T-helper 1 cell treated with Interleukin-12 subunit alpha and Interleukin-12 subunit beta and Interleukin-4 antibody, amounts not matched to agents 30 μg/mL and 1 μg/mL, for 36 hours (primary cell): ENCODE measurements around the gene PET100.
"Not testable (repeated sequence)": the region's sequence is repeated elsewhere in the genome, so short reads cannot be mapped to it uniquely, and the experiment has no call there.

ENCODE experiments used
- H3K27ac Mint-ChIP-seq: one replicate; pipeline ENCODE4 v1.8.0; 2021; ENCODE audit warnings: mild to moderate bottlenecking, mixed read lengths
- H3K27me3 Mint-ChIP-seq: one replicate; pipeline ENCODE4 v1.8.0; 2021; ENCODE audit warnings: low read depth, mixed read lengths
- H3K36me3 Mint-ChIP-seq: one replicate; pipeline ENCODE4 v1.8.0; 2021; ENCODE audit warnings: low read depth, mixed read lengths
- H3K4me1 Mint-ChIP-seq: one replicate; pipeline ENCODE4 v1.8.0; 2021; ENCODE audit warnings: low read depth, mixed read lengths
- H3K4me3 Mint-ChIP-seq: one replicate; pipeline ENCODE4 v1.8.0; 2021; ENCODE audit warnings: mild to moderate bottlenecking, moderate library complexity, mixed read lengths
- H3K9me3 Mint-ChIP-seq: one replicate; pipeline ENCODE4 v1.8.0; 2021; ENCODE audit warnings: mixed read lengths

Gene PET100

DNA sequence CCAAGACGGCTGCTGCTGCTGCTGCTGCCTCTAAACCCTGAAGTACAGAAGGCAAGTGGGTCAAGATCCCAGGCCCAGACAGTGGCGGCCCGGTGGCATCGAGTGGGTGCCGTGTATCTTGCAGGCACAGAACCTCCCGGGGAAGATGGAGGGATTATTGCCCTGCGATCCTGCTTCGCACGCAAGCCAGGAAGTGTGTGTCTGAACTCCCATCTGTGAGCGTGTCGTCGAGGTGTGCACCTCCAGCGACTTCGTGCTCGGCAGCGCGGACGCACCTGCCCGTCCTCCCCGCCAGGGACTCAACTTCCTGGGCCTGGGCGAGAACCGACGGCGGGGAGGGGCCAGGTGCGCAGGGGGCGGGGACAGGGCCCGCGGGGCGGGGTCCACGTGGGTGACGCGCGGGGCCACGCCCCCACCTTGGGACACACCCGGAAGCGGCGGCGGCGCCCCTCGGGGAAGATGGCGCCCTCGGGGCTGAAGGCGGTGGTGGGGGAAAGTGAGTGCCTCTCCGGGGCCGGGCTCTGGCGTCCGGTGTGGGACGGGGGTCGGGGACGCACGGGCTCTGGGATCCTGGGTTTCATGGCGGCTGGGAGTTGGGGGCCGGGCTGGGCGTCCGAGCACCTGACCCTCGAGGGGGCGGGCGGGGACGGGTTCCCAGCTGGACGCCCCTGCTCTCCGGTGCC, 7.2 kb downstream of the PET100 start, which contains the start of gene STXBP2:
Gene STXBP2, plus strand, starts transcription at position 420 of the 683 bp plus-strand sequence. Its CDS starts 40 bp downstream, at position 460.
- Mint-ChIP-seq H3K4me1 (peaks cover 17% of the 10 kb centered on the region), H3K4me3 (peak within 1 kb of the TSS; percentile 81), H3K36me3 (peaks cover 11% of the 10 kb centered on the region), H3K9me3 (no peaks in the 10 kb centered on the region), H3K27ac (peak within 1 kb of the TSS; percentile 86), H3K27me3 (no peaks in the 10 kb centered on the region)

DNA sequence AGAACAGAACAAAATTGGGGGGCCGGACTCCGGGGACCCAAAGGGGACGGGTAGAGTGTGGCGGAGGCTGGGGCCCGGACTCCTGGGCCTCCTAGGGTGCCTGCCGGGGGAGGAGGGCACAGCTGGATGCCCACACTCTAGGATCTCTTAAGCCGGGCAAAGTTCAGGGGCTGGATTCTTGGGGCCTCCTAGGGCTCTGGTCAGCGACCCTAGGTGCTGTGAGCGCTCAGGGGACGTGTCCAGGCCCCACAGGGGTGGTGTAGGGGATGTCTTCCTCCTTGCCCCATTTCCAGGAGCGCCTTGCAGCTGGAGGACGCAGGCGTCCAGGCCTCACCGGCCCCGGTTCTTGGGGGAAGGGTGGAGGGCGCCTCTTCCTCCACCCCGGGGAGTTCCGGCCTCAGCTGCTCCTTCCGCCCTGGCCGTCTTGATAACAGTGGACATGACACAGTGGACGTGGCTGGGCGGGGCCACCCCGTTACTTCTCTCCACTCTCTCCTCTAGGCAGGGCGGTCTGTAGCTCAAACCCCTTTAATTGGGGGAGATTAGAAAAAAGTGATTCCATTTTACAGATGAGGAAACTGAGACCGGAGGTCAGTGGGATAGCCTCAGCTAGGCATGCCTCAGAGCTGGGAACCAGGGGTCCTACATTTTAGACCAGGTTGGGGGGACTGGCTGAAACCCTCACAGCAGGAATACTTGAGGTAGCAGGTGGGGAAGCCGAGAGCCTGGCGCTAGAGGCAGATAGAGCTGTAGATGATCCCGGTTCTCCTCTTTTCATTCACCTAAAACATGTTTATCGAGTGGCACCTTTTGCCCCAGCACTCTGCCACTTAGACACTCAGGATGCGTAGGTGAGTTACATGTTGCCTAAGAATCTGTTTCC, 8.0 kb downstream of the PET100 start:
- Mint-ChIP-seq H3K36me3 (peaks cover 11% of the 10 kb centered on the region), H3K27ac (peak overlapping the region; percentile 86), H3K9me3 (no peaks in the 10 kb centered on the region), H3K4me1 (peaks cover 17% of the 10 kb centered on the region), H3K4me3 (peak overlapping the region; percentile 81), H3K27me3 (no peaks in the 10 kb centered on the region)

DNA sequence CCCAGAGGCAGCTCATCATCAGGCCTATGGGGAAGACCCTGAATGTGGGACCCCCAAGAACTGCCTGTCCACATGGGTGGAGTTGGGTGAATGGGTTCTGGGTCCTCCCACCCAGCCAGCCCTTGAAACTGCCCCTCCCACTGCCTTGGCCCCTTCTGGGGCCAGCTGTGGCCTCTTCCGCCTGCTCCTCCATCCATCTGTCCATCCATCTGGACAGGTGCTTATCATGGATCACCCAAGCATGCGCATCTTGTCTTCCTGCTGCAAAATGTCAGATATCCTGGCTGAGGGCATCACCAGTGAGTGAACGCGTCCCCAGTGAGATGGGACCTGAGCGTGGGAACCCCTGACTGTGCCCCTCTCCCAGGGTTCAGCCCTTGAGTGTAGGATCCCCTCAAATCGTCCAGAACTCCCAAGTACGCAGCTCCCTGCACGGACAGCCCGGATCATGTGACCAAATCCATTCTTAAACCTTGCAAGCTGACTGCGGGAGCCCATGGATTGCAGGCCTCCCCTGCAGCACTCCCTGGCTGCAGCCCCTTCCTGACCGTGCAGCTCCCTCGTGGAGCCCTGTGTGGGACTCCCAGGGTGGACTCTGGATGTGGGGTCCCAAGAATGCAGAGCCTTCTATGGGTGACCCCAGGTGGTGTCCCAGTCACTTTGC, 9.3 kb downstream of the PET100 start:
- Mint-ChIP-seq H3K4me3 (peak overlapping the region; percentile 61), H3K36me3 (peaks cover 13% of the 10 kb centered on the region), H3K27me3 (no peaks in the 10 kb centered on the region), H3K9me3 (no peaks in the 10 kb centered on the region), H3K27ac (peak overlapping the region; percentile 34), H3K4me1 (peaks cover 17% of the 10 kb centered on the region)

GRCh38 chr19:7639863-7640348, 10.3 kb downstream of the PET100 start:
- Mint-ChIP-seq H3K4me3 (peak overlapping the region; percentile 61), H3K4me1 (peaks cover 15% of the 10 kb centered on the region), H3K27me3 (no peaks in the 10 kb centered on the region), H3K9me3 (no peaks in the 10 kb centered on the region), H3K36me3 (peaks cover 17% of the 10 kb centered on the region), H3K27ac (no peak overlapping the region)

DNA sequence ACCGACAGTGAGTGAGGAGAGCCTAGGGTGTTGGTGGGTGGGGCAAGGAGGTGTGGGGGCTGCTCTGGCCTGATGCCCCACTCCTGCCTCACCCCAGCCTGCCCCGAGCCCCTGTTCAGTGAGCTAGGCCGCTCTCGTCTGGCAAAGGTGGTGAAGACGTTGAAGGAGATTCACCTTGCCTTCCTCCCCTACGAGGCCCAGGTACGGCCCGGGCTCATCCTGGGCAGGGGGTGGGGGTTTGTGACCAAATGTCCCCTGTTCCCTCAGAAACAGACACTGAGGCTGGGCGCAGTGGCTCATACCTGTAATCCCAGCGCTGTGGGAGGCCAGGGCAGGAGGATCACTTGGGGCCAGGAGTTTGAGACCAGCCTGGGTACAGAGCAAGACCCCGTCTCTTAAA, 11.2 kb downstream of the PET100 start:
- H3K27me3 Mint-ChIP-seq = no peaks in the 10 kb centered on the region
- H3K4me3 Mint-ChIP-seq = no peak overlapping the region
- H3K36me3 Mint-ChIP-seq = peaks cover 19% of the 10 kb centered on the region
- H3K4me1 Mint-ChIP-seq = peaks cover 13% of the 10 kb centered on the region
- no peak overlapping the region for H3K27ac Mint-ChIP-seq
- H3K9me3 Mint-ChIP-seq = no peaks in the 10 kb centered on the region

DNA sequence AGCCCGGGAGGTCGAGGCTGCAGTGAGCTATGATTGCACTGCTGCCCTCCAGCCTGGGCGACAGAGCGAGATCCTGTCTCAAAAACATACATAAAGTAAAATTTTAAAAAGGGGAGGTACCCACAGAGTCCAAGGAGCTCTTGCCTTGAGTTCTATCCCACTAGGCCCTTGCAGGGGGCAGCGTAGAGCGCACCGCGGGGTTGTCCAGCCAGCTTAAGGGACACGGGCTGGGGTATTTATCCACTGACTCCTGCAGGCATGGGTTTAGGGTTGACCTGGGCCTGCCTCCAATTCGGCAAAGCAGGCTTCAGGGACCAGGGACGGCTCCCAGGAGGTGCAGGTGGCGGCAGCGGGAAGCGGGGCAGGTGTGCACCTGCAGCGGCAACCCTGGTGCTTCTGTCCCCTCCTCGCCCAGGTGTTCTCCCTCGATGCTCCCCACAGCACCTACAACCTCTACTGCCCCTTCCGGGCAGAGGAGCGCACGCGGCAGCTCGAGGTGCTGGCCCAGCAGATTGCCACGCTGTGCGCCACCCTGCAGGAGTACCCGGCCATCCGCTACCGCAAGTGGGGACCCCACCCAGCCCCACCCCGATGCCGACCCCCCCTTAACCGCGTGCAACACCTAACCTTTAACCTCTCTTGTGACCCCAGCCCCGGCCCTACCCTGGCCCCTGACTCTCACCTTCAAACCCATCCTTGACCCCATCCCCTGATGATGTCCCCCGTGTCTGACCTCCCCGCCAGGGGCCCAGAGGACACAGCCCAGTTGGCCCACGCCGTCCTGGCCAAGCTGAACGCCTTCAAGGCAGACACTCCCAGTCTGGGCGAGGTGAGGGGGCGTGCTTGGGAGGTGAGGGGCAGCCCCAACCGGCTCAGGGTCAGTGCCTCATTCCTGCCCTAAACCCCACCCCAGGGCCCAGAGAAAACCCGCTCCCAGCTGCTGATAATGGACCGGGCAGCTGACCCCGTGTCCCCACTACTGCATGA, 12.0 kb downstream of the PET100 start:
- H3K4me3 Mint-ChIP-seq = no peak overlapping the region
- H3K36me3 Mint-ChIP-seq = peaks cover 21% of the 10 kb centered on the region
- no peak overlapping the region for H3K27ac Mint-ChIP-seq
- no peaks in the 10 kb centered on the region for H3K27me3 Mint-ChIP-seq
- peaks cover 13% of the 10 kb centered on the region for H3K4me1 Mint-ChIP-seq
- H3K9me3 Mint-ChIP-seq = no peaks in the 10 kb centered on the region

DNA sequence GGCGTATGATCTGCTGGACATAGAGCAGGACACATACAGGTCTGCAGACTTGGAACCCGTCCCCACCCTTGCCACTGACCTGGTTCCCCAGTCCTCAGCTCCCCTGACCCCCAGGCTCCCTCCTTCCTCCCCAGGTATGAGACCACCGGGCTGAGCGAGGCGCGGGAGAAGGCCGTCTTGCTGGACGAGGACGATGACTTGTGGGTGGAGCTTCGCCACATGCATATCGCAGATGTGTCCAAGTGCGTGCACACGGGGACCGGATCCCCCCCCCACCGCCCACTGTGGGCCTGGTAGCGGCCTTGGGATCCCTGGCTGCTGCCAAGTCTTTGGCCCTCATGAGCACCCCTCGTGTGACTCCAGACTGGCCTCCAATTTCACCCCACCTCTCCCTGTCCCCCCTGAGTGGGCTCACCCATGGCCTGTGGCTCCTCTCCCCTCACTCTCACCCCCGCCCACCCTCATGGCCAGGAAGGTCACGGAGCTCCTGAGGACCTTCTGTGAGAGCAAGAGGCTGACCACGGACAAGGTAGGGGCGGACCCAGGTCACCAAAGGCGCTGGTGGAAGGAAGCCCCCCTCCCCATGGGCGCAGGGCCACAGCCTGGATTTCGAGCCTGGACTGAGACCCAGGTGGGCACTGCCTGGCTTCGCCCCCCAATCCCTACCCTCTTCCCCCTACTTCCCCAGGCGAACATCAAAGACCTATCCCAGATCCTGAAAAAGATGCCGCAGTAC, 12.9 kb downstream of the PET100 start:
- H3K27me3 Mint-ChIP-seq = no peaks in the 10 kb centered on the region
- H3K9me3 Mint-ChIP-seq = no peaks in the 10 kb centered on the region
- no peak overlapping the region for H3K27ac Mint-ChIP-seq
- H3K4me3 Mint-ChIP-seq = no peak overlapping the region
- peaks cover 13% of the 10 kb centered on the region for H3K4me1 Mint-ChIP-seq
- H3K36me3 Mint-ChIP-seq = peaks cover 21% of the 10 kb centered on the region

GRCh38 chr19:7643031-7643415, 13.4 kb downstream of the PET100 start:
- Mint-ChIP-seq H3K4me1 (peaks cover 11% of the 10 kb centered on the region), H3K27ac (no peak overlapping the region), H3K4me3 (no peak overlapping the region), H3K36me3 (peaks cover 21% of the 10 kb centered on the region), H3K27me3 (no peaks in the 10 kb centered on the region), H3K9me3 (no peaks in the 10 kb centered on the region)

DNA sequence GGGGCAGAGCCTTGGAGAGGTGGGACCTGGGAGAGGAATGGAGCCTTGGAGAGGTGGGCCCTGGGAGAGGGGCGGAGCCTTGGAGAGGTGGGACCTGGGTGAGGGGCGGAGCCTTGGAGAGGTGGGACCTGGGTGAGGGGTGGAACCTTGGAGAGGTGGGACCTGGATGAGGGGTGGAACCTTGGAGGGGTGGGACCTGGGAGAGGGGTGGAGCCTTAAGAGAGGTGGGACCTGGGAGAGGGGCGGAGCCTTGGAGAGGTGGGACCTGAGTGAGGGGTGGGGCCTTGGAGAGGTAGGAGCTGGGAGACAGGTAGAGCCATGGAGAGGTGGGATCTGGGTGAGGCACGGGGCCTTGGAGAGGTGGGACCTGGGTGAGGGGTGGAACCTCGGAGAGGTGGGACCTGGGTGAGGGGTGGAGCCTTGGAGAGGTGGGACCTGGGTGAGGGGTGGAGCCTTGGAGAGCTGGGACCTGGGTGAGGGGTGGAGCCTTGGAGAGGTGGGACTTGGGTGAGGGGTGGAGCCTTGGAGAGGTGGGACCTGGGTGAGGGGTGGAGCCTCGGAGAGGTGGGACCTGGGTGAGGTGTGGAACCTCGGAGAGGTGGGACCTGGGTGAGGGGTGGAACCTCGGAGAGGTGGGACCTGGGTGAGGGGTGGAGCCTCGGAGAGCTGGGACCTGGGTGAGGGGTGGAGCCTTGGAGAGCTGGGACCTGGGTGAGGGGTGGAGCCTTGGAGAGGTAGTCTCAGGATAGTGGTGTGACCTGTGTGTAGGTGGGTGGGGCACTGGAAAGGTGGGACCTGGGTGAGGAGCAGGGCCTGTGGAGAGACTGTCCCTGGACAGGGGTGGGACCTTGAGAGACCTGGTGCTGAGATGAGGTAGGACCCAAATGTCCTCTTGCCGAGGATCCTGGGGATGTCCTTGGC, 14.3 kb downstream of the PET100 start:
- H3K27ac Mint-ChIP-seq, H3K9me3 Mint-ChIP-seq, H3K4me1 Mint-ChIP-seq, H3K4me3 Mint-ChIP-seq, H3K27me3 Mint-ChIP-seq: not testable (repeated sequence)
- H3K36me3 Mint-ChIP-seq = peaks cover 21% of the 10 kb centered on the region

- H3K27ac Mint-ChIP-seq = no peak overlapping the region
- no peaks in the 10 kb centered on the region for H3K27me3 Mint-ChIP-seq
- H3K36me3 Mint-ChIP-seq = peaks cover 21% of the 10 kb centered on the region
- no peak overlapping the region for H3K4me3 Mint-ChIP-seq
- peaks cover 9% of the 10 kb centered on the region for H3K4me1 Mint-ChIP-seq
- H3K9me3 Mint-ChIP-seq = no peaks in the 10 kb centered on the region
These were observed 14.9 kb downstream of the PET100 start for GRCh38 chr19:7644550-7644877.

DNA sequence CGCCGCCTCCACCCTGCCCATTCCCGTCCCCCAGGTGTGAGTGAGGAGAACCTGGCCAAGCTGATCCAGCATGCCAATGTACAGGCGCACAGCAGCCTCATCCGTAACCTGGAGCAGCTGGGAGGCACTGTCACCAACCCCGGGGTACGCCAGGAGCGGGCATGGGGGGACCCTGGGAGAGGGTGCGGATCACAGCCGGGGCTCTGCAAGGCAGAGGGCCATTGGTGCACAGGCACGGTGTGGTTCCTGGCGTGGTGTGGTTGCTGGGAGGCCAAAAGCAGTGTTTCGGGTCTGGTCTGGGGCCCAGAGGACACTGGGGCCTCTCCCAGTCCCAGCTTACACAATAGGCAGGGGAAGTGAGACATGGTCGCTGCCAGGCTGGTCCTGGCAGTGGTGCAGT, 15.6 kb downstream of the PET100 start:
- H3K9me3 Mint-ChIP-seq = no peaks in the 10 kb centered on the region
- no peak overlapping the region for H3K4me3 Mint-ChIP-seq
- H3K4me1 Mint-ChIP-seq = peaks cover 3% of the 10 kb centered on the region
- peaks cover 14% of the 10 kb centered on the region for H3K36me3 Mint-ChIP-seq
- H3K27me3 Mint-ChIP-seq = no peaks in the 10 kb centered on the region
- H3K27ac Mint-ChIP-seq = no peak overlapping the region

- Mint-ChIP-seq H3K4me1 (no peaks in the 10 kb centered on the region), H3K36me3 (peaks cover 11% of the 10 kb centered on the region), H3K27ac (no peak overlapping the region), H3K9me3 (no peaks in the 10 kb centered on the region), H3K4me3 (no peak overlapping the region), H3K27me3 (no peaks in the 10 kb centered on the region)
These were observed 16.2 kb downstream of the PET100 start for GRCh38 chr19:7645656-7646425.
